Activated naive CD4-positive, alpha-beta T cell (primary cell): ENCODE results near the gene SLC37A1.

Experiments
- DNase-seq, 4 experiments: peaks; one replicate each; lab custom pipeline; 2025; lab: John Stamatoyannopoulos, UW

Gene SLC37A1

DNA sequence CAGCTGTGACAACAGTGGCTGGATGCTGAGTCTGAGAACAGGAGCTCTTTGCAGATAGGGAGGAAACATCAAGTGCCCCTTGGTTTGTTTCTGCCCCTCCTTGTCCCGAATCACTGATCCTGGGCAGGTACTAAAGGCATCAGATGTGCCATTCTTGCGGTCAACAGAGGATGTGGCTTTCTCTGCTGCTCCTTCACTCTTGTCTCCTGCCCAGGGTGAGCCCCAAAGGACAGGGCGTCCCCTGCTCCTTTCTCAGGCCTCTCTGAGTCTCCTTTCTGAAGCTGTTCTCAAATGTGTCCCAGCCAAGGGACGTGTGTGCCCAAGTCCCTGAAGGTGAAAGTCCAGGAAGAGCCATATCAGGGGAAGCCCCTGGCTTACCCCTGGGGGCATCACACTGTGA, 31.7 kb downstream of the SLC37A1 start:
- DNase-seq = no peak

GRCh38 chr21:42545745-42546144, 32.1 kb downstream of the SLC37A1 start:
- DNase-seq = no peak

DNA sequence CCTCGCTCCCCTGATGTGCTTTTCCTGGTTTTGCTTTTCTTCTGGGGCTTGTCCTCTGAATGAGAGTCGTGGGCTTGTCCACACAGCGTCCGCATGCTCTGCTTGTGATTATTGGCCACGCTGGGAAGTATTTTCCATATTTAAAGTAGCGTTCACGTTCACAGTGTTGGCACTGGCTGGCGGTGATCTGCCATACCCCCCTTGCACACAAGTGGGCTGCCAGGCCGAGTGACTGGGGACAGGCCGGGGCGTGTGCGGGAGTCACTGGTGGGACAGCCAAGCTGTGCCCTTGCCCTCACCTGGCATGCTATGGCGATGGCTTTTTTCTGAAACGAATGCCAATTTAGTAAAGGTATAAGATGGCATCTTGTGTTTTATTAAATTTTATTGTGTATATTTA, 32.8 kb downstream of the SLC37A1 start:
- DNase-seq = no peak

GRCh38 chr21:42547001-42547905, 33.6 kb downstream of the SLC37A1 start:
- DNase-seq = no peak

DNA sequence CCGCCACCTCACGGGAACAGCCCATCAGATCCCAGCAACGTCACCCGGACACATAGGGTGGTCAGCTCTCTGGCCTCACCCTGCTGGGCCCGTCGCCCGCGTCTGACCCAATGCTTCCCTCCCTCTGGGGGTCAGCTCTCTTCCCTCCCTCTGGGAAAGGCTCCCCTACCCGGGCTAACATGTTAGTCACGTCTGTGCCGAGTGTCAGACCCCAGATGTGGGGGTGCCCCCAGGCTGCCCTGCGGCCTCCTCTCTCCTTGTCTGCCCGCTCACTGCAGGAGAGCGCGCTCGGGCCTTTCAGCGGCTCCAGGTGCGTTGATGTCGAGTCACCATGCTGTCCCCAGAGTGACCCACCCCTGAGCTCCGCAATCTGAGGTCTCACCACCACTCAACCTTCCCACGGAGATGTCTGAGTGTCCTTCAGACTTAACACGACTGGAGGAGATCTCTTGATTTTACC, 34.3 kb downstream of the SLC37A1 start:
- DNase-seq = no peak

- DNase-seq = no peak
Measured at GRCh38 chr21:42548687-42549406, 35.2 kb downstream of the SLC37A1 start.

- no peak for DNase-seq
Measured at GRCh38 chr21:42550817-42551216, 37.2 kb downstream of the SLC37A1 start.

GRCh38 chr21:42552407-42553336, 39.0 kb downstream of the SLC37A1 start:
- no peak for DNase-seq

DNA sequence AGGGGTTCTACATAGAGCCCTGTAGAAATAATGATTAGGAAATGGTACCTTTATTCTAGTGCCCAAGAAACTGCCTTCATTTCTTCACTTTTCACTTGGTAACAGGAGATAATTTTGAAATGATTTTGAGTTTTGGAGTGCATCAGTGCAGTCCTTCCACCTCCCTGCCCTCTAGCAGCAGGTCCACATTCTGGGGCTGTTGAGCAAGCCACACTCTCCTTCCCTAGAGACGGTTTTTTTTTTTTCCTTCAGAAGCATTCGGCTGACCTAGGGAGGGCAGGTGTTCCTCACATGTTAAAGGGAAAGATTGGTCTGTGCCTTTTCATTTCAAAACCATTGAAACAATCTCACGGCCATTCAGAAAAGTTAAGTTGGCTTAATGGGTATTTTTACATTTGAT, 39.8 kb downstream of the SLC37A1 start:
- no peak for DNase-seq

GRCh38 chr21:42554251-42554961, 40.8 kb downstream of the SLC37A1 start:
- no peak for DNase-seq

DNA sequence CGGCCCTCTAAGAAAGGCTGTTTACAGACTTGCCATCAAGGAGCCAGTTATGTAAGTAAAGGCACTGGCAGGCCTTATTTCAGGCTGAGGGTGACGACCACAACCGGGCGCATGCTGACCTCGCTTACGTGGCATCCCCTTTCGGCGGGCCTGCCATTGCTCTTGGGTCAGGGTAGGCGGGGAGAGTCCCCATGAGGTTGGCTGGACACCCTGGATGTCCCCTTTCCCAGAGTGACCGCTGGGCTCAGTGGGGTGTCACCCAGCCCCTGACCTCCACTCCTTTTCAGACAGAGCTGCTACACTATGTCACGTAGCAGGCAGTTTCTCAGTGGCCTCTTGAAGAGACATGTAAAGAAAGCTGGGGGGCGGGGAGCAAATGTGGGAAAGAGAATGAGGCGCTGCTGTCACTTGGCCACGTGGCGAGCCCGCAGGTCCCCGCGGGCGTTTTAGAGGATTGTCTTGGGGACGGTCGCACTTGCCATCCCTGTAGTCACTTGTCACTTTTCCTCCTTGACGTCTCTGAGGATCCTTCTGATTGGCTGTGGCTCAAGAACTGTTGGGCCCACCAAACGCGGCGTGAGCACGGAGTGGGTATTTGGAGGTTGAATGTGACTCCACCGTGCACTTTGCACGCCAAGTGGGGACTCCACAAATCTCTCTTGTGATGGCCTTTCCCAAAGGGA, 42.2 kb downstream of the SLC37A1 start:
- no peak for DNase-seq

DNA sequence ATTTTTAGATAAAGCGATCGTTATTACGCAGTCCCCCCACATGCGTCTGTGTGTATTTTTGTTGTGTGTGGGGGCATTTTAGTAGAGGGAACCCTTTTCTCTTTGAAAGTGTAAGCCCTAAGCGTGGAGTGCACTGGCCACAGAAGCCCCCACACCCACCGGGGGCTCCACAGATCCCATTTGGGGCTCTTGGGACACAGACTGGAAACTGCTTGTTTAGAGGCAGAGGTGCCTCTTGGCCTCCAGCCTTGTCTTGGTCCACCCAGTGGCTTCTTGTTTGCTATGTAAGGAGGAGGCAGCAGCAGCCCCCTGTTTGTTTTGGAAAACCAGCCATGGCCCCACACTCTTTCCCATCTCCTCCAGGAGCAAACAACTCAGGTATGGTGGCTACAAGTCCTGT, 42.8 kb downstream of the SLC37A1 start:
- no peak for DNase-seq

DNA sequence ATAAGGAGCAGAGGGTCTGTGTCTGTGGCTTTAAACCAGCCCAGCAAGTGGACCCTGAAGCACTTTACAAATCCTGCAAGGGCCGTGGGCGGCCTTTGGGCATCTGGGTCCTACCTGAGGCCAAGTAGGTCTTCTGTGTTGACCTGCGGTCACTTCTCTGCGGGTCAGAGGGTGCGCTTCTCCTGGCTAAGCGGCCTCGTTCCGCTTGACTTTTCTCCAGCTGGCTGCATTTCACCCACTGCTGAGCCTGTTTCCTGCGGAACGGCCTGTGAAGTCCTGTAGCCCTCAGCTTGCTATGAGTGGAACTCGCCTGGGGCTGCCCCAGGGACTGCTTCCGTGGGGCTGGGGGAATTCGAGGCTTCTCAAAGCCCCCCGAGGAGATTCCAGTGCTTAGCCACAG, 43.3 kb downstream of the SLC37A1 start:
- no peak for DNase-seq

GRCh38 chr21:42557420-42557819, 43.8 kb downstream of the SLC37A1 start:
- no peak for DNase-seq

DNA sequence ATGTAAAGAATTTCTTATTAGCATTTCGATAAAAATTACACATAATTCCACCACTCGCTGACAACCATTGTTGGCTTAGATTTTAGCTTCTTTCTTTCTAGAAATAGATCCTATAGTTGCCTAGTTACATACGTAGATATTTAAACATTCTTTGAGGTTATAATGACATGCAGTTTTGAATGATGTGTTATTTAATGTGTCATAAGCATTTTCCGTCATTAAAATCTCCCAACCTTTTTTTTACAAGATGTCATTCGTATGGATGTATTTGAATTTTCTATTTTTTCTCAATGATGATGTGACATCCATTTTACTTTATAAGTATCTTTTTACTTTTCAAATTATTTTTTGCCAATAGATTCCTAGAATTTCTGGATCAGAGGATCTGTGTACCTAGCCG, 44.7 kb downstream of the SLC37A1 start:
- no peak for DNase-seq

DNA sequence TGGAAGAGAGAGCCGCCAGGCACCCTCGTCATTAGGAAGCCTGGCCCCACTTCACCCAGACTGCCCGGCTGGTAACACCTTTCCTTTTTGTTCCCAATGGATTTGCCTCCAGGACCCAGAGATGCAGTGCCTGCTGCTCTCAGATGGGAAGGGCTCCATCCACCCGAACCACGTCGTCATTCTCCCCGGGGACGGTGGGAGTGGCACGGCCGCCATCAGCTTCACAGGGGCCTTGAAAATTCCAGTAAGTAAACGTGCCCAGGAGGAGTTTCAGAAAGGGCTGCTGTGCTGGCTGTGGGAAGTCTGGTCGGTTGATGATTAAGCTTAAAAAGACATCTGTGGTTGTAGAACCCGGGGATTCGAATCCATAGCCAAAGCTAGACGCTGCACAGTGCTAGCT, 45.2 kb downstream of the SLC37A1 start:
- no peak for DNase-seq

DNA sequence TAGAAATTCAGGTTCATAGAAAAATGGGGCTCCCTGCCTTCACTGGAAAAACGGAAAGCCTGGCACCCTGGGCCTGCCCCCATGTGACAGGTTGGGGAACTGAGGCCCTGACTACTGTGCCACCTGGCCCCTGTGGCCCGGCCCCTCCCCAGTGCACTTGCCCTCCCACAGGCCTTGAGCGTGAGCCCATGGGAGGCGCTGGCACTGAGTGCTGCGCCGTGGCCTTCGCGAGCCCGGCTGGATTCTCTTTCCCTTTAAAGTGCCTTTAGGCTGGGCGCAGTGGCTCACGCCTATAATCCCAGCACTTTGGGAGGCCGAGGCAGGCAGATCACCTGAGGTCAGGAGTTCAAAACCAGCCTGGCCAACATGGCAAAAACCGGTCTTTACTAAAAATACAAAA, 45.7 kb downstream of the SLC37A1 start:
- DNase-seq = no peak

GRCh38 chr21:42560517-42561179, 47.0 kb downstream of the SLC37A1 start:
- no peak for DNase-seq

- no peak for DNase-seq
Measured at GRCh38 chr21:42561762-42562650, 48.4 kb downstream of the SLC37A1 start.
